Measurements from ENCODE around the gene SLC16A11.
"Not testable (repeated sequence)": the region's sequence is repeated elsewhere in the genome, so short reads cannot be mapped to it uniquely, and the experiment has no call there.

Gene SLC16A11

DNA sequence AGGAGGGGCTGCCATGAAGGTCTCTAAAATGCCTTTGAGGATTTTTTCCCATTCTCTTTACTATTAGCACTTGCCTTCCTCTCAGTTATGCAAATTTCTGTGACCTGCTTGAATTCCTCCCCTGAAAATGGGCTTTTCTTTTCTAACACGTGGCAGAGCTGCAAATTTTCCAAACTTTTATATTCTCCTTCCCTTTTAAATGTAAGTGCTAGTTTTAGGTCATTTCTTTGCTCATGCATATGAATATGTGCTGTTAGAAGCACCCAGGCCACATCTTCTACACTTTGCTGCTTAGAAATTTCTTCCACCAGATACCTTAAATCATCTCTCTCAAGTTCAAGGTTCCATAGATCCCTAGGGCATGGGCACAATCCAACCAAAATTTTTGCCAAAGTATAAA is 24.4 kb upstream of the SLC16A11 start:
- TF ChIP-seq, protein P1, sequence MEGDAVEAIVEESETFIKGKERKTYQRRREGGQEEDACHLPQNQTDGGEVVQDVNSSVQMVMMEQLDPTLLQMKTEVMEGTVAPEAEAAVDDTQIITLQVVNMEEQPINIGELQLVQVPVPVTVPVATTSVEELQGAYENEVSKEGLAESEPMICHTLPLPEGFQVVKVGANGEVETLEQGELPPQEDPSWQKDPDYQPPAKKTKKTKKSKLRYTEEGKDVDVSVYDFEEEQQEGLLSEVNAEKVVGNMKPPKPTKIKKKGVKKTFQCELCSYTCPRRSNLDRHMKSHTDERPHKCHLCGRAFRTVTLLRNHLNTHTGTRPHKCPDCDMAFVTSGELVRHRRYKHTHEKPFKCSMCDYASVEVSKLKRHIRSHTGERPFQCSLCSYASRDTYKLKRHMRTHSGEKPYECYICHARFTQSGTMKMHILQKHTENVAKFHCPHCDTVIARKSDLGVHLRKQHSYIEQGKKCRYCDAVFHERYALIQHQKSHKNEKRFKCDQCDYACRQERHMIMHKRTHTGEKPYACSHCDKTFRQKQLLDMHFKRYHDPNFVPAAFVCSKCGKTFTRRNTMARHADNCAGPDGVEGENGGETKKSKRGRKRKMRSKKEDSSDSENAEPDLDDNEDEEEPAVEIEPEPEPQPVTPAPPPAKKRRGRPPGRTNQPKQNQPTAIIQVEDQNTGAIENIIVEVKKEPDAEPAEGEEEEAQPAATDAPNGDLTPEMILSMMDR (IDR thresholded peaks at IDR 0.05; ENCODE audit: low read depth, low read length), result no peak
- no peak for DNase-seq (ENCODE audit: extremely low read depth, low read depth)

DNA sequence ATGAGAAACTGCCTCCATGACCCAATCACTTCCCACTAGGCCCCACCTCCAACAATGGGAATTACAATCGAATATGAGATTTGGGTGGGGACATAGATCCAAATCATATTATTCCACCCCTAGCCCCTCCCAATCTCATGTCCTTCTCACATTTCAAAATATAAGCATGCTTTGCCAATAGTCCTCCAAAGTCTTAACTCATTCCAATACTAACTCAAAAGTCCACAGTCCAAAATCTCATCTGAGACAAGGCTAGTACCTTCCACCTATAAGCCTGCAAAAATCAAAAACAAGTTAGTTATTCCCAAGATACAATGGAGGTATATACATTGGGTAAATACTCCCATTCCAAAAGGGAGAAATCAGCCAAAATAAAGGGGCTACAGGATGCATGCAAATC is 23.3 kb upstream of the SLC16A11 start:
- TF ChIP-seq, protein P1 (IDR thresholded peaks at IDR 0.05; ENCODE audit: low read depth, low read length), result no peak
- DNase-seq (ENCODE audit: extremely low read depth, low read depth), result no peak

- no peak for DNase-seq (ENCODE audit: extremely low read depth, low read depth)
- TF ChIP-seq, protein P1 (IDR thresholded peaks at IDR 0.05; ENCODE audit: low read depth, low read length), result no peak
Measured at GRCh38 chr17:7064261-7064660, 20.4 kb upstream of the SLC16A11 start.

DNA sequence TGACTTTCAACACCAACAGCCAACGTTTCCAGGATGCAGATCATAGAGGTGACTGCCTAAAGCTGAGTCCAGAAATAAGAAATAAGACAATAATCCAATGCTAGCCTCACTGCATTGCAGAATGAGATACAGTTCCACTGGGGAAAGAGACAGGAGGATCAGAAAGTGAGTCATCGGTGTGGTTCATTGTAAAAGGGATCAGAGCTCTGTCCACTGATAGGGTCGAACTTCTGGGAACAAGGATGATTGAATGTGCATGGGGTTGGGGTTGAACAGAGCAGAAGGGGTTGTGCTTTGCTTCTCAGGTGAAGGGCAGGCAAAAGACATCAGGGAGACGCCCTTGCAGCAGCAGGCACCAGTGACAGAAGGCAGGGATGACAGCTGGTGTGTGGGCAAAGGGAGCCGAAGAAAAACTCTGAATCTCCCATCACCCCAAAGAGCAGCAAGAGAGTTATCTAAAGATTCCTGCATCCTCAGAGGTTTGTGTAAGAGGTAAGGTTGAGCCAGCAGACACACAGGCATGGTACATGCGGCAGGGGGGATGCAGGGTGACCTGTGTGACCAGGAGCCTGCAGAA is 19.7 kb upstream of the SLC16A11 start:
- no peak for DNase-seq (ENCODE audit: extremely low read depth, low read depth)
- TF ChIP-seq, protein P1 (IDR thresholded peaks at IDR 0.05; ENCODE audit: low read depth, low read length), result no peak

GRCh38 chr17:7060165-7060891 is 16.4 kb upstream of the SLC16A11 start:
- no peak for DNase-seq (ENCODE audit: extremely low read depth, low read depth)

GRCh38 chr17:7058831-7059447 is 15.0 kb upstream of the SLC16A11 start:
- TF ChIP-seq, protein P1 (IDR thresholded peaks at IDR 0.05; ENCODE audit: low read depth, low read length), result no peak
- no peak for DNase-seq (ENCODE audit: extremely low read depth, low read depth)

More at GRCh38 chr17:7060165-7060891, 16.4 kb upstream of the SLC16A11 start:
- TF ChIP-seq, protein P1 (IDR thresholded peaks at IDR 0.05; ENCODE audit: low read depth, low read length), result no peak

- DNase-seq (ENCODE audit: extremely low read depth, low read depth), result no peak
- TF ChIP-seq, protein P1 (IDR thresholded peaks at IDR 0.05; ENCODE audit: low read depth, low read length), result no peak
Measured at GRCh38 chr17:7056386-7056785, 12.5 kb upstream of the SLC16A11 start.

DNA sequence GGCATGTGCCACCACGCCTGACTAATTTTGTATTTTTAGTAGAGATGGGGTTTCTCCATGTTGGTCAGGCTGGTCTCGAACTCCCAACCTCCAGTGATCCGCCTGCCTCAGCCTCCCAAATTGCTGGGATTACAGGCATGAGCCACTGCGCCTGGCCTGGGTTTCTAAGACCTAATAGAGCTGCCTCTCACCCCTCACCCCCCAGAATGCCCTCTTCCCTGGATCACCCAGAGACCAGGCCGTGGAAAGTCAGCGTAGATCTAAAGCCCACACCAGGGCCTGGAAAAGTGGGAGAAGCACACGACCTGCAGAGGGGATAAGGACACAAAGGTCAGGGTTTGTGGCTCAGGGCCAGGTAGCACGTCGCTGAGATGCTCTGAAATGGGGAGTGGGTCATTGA is 6.7 kb upstream of the SLC16A11 start:
- not testable (repeated sequence) for DNase-seq (ENCODE audit: extremely low read depth, low read depth)
